NT2/D1 (cell line): ENCODE measurements around the gene WFS1.

Experiments used
- SUZ12 ChIP-seq: IDR thresholded peaks from 2 replicates; pipeline ENCODE4 v1.6.1; 2011; ENCODE audit not compliant: insufficient read length, insufficient read depth; ENCODE audit errors: extremely low read depth
- YY1 ChIP-seq: IDR thresholded peaks from 2 replicates; pipeline ENCODE4 v1.6.1; 2011; ENCODE audit not compliant: insufficient read length, insufficient read depth

GRCh38 chr4:6308899-6309643, 39.4 kb downstream of the WFS1 start:
- no peak for TF ChIP-seq YY1
- TF ChIP-seq SUZ12, result no peak
